GM12865 (cell line): Measurements from ENCODE around the gene GGA2.

Experiments
- DNase-seq: peaks from one replicate; pipeline ENCODE4 v3.0.0; 2010; ENCODE audit warnings: low read depth
- H3K4me3 ChIP-seq: 2 replicates; pipeline ENCODE4 v1.5.1; 2011; ENCODE audit warnings: mild to moderate bottlenecking, low read depth, low read length, control low read depth
- CTCF ChIP-seq: IDR thresholded peaks from 2 replicates; pipeline ENCODE4 v1.5.1; 2011; ENCODE audit warnings: low read length, control low read depth, low read depth, inconsistent platforms; ENCODE audit not compliant: insufficient read depth; ENCODE audit errors: missing control alignments

Gene GGA2

GRCh38 chr16:23510164-23510914 is at the start of gene GGA2:
GGA2 (minus strand) TSS chr16:23510494; CDS start chr16:23510411, 83 bp downstream.
- peak within 1 kb of the TSS; percentile 80 for H3K4me3 ChIP-seq
- DNase-seq: peak; percentile 90
- TF ChIP-seq CTCF: no peak

- TF ChIP-seq CTCF: no peak
- H3K4me3 ChIP-seq: peak overlapping the region; percentile 97
- DNase-seq: peak; percentile 23
Measured at GRCh38 chr16:23557779-23558702, 47.7 kb upstream of the GGA2 start.

GRCh38 chr16:23556881-23557778 is 46.8 kb upstream of the GGA2 start, which contains the start of the genes EARS2 and UBFD1:
EARS2 (minus strand) TSS chr16:23557350; CDS start chr16:23557343, 7 bp downstream.
UBFD1 (plus strand) TSS chr16:23557727; CDS start chr16:23557743, 16 bp downstream.
- TF ChIP-seq CTCF: peak; percentile 87
- DNase-seq: peak; percentile 99
- H3K4me3 ChIP-seq: peak within 1 kb of the TSS; percentile 97

- no peak overlapping the region for H3K4me3 ChIP-seq
- no peak for TF ChIP-seq CTCF
- no peak for DNase-seq
Measured at GRCh38 chr16:23554536-23554935, 44.2 kb upstream of the GGA2 start.

- no peak for DNase-seq
- no peak for TF ChIP-seq CTCF
- no peak overlapping the region for H3K4me3 ChIP-seq
Measured at GRCh38 chr16:23552161-23552560, 41.9 kb upstream of the GGA2 start.

- no peak for TF ChIP-seq CTCF
- H3K4me3 ChIP-seq: no peak overlapping the region
- no peak for DNase-seq
Measured at GRCh38 chr16:23549938-23550337, 39.6 kb upstream of the GGA2 start.
